ENCODE measurements around the gene PGF. TPM values are rescaled to one million over a fixed set of nuclear protein-coding genes. Genes with fewer than 3 reads are reported as not detected.

The PGF gene
- total and polyA plus RNA-seq, 4 donors, result 0.61 to 4.5 (median 1.8) TPM

GRCh38 chr14:74952697-74953484, 2.5 kb downstream of the PGF start:
- no peak for DNase-seq (ENCODE audit: low spot score)
- no peak overlapping the region for H3K4me3 ChIP-seq (ENCODE audit: low read depth in 1 of 3, low read length in 3 of 3)
- no peak overlapping the region for H3K9ac ChIP-seq (ENCODE audit: low read depth in 1 of 2, low read length in 2 of 2)
- 85% methylated on average over 18 of the region's 18 CpGs for WGBS
- H3K27me3 ChIP-seq (ENCODE audit: control insufficient read depth in 4 of 4, insufficient read depth in 4 of 4, low read length in 3 of 4), result no peaks in the 10 kb centered on the region
- H3K27ac ChIP-seq (ENCODE audit: low read depth in 1 of 2, low read length in 2 of 2), result no peak overlapping the region
- H3K4me1 ChIP-seq (ENCODE audit: control insufficient read depth in 4 of 4, insufficient read depth in 4 of 4, low read length in 3 of 4), result peaks cover 0 to 9% (median 4%) of the 10 kb centered on the region in 4 donors
- no peaks in the 10 kb centered on the region for H3K9me3 ChIP-seq (ENCODE audit: control insufficient read depth in 4 of 4, low read length in 3 of 4)
- TF ChIP-seq TAF1 (conservative IDR thresholded peaks at IDR 0.05) (no peak), NR2F2 (IDR thresholded peaks at IDR 0.05) (no peak), FOXA1 (IDR thresholded peaks at IDR 0.05) (no peak)
- no peaks in the 10 kb centered on the region for H3K36me3 ChIP-seq (ENCODE audit: control insufficient read depth in 4 of 4, insufficient read depth in 3 of 4, low read depth in 1 of 4, low read length in 3 of 4)

DNA sequence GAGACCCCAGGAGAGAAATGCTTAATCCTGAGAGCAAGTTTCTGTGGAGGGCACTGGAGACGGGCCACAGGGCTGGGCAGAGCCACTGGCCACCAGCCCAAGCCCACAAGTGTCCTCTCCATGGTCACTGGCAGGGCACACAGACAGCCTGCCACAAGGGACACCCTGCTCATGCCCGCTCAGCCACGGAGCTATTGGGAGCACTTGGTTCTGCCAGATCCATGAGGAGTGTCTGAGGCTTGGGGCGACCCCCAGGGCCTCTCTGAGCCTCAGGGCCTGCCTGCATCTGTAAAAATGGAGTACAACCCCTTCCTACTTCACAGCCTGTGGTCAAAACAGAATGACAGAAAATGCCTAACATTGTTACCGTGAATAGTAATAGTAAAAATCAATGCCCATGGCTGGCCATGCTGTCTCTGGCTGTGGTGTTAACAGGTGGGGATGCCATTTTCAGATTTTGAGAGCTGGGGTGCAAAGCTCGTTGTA, 3.2 kb downstream of the PGF start:
- no peak overlapping the region for H3K9ac ChIP-seq (ENCODE audit: low read depth in 1 of 2, low read length in 2 of 2)
- no peaks in the 10 kb centered on the region for H3K9me3 ChIP-seq (ENCODE audit: control insufficient read depth in 4 of 4, low read length in 3 of 4)
- 90% methylated on average over 6 of the region's 6 CpGs for WGBS
- no peak for DNase-seq (ENCODE audit: low spot score)
- no peak overlapping the region for H3K4me3 ChIP-seq (ENCODE audit: low read depth in 1 of 3, low read length in 3 of 3)
- peak overlapping the region in 1 of 2 donors; percentile 29 for H3K27ac ChIP-seq (ENCODE audit: low read depth in 1 of 2, low read length in 2 of 2)
- peaks cover 0 to 9% (median 4%) of the 10 kb centered on the region in 4 donors for H3K4me1 ChIP-seq (ENCODE audit: control insufficient read depth in 4 of 4, insufficient read depth in 4 of 4, low read length in 3 of 4)
- TF ChIP-seq HNF4A (conservative IDR thresholded peaks at IDR 0.05) (no peak), GABPA (IDR thresholded peaks at IDR 0.05 in 1 of 2, conservative IDR thresholded peaks at IDR 0.05 in 1 of 2) (no peak), JUND (IDR thresholded peaks at IDR 0.05) (no peak), SP1 (IDR thresholded peaks at IDR 0.05) (no peak), REST (IDR thresholded peaks at IDR 0.05) (no peak), ATF3 (IDR thresholded peaks at IDR 0.05) (no peak), EGR1 (IDR thresholded peaks at IDR 0.05; ENCODE audit: low read depth in 2 of 2) (no peak), TAF1 (conservative IDR thresholded peaks at IDR 0.05) (no peak), FOXA1 (IDR thresholded peaks at IDR 0.05) (no peak), FOXA2 (IDR thresholded peaks at IDR 0.05) (no peak), HNF4G (IDR thresholded peaks at IDR 0.05) (no peak), RAD21 (IDR thresholded peaks at IDR 0.05) (no peak), NR2F2 (IDR thresholded peaks at IDR 0.05) (no peak), ZBTB33 (IDR thresholded peaks at IDR 0.05) (no peak), YY1 (IDR thresholded peaks at IDR 0.05) (no peak), RXRA (IDR thresholded peaks at IDR 0.05) (no peak)
- TF ChIP-seq, protein P1, sequence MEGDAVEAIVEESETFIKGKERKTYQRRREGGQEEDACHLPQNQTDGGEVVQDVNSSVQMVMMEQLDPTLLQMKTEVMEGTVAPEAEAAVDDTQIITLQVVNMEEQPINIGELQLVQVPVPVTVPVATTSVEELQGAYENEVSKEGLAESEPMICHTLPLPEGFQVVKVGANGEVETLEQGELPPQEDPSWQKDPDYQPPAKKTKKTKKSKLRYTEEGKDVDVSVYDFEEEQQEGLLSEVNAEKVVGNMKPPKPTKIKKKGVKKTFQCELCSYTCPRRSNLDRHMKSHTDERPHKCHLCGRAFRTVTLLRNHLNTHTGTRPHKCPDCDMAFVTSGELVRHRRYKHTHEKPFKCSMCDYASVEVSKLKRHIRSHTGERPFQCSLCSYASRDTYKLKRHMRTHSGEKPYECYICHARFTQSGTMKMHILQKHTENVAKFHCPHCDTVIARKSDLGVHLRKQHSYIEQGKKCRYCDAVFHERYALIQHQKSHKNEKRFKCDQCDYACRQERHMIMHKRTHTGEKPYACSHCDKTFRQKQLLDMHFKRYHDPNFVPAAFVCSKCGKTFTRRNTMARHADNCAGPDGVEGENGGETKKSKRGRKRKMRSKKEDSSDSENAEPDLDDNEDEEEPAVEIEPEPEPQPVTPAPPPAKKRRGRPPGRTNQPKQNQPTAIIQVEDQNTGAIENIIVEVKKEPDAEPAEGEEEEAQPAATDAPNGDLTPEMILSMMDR (IDR thresholded peaks at IDR 0.05; ENCODE audit: low read depth, low read length, missing input control), result no peak
- TF ChIP-seq, protein P2, sequence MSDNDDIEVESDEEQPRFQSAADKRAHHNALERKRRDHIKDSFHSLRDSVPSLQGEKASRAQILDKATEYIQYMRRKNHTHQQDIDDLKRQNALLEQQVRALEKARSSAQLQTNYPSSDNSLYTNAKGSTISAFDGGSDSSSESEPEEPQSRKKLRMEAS (IDR thresholded peaks at IDR 0.05), result no peak
- H3K36me3 ChIP-seq (ENCODE audit: control insufficient read depth in 4 of 4, insufficient read depth in 3 of 4, low read depth in 1 of 4, low read length in 3 of 4), result no peaks in the 10 kb centered on the region
- no peaks in the 10 kb centered on the region for H3K27me3 ChIP-seq (ENCODE audit: control insufficient read depth in 4 of 4, insufficient read depth in 4 of 4, low read length in 3 of 4)

Measured in liver (tissue), 9 donors.